ENCODE results near the gene CADM3. TPM values are rescaled to one million over a fixed set of nuclear protein-coding genes. Genes with fewer than 3 reads are reported as not detected.
A peak's percentile ranks its signal among the peaks of the same experiment; 100 is the strongest.

CADM3 gene
- total and polyA plus RNA-seq, 9 of the 15 experiments (the other 6 are each of a cell fraction or from before 2014, with no cell fraction given): 0.04 TPM; not detected in 8

GRCh38 chr1:159214149-159214760 is 42.8 kb downstream of the CADM3 start (continued):
- TF ChIP-seq, protein P1, sequence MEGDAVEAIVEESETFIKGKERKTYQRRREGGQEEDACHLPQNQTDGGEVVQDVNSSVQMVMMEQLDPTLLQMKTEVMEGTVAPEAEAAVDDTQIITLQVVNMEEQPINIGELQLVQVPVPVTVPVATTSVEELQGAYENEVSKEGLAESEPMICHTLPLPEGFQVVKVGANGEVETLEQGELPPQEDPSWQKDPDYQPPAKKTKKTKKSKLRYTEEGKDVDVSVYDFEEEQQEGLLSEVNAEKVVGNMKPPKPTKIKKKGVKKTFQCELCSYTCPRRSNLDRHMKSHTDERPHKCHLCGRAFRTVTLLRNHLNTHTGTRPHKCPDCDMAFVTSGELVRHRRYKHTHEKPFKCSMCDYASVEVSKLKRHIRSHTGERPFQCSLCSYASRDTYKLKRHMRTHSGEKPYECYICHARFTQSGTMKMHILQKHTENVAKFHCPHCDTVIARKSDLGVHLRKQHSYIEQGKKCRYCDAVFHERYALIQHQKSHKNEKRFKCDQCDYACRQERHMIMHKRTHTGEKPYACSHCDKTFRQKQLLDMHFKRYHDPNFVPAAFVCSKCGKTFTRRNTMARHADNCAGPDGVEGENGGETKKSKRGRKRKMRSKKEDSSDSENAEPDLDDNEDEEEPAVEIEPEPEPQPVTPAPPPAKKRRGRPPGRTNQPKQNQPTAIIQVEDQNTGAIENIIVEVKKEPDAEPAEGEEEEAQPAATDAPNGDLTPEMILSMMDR (IDR thresholded peaks at IDR 0.05 in 2 of 3, conservative IDR thresholded peaks at IDR 0.05 in 1 of 3; ENCODE audit: insufficient read depth in 2 of 3, low read depth in 1 of 3, low read length in 3 of 3): peak; percentile 82 to 87 (median 85)
- TF ChIP-seq NUFIP1 (IDR thresholded peaks at IDR 0.05; ENCODE audit: partially characterized antibody) (no peak), KLF16 (IDR thresholded peaks at IDR 0.05) (0 out of 2 replicates have a peak, but pooled peaks have one; percentile 24)

DNA sequence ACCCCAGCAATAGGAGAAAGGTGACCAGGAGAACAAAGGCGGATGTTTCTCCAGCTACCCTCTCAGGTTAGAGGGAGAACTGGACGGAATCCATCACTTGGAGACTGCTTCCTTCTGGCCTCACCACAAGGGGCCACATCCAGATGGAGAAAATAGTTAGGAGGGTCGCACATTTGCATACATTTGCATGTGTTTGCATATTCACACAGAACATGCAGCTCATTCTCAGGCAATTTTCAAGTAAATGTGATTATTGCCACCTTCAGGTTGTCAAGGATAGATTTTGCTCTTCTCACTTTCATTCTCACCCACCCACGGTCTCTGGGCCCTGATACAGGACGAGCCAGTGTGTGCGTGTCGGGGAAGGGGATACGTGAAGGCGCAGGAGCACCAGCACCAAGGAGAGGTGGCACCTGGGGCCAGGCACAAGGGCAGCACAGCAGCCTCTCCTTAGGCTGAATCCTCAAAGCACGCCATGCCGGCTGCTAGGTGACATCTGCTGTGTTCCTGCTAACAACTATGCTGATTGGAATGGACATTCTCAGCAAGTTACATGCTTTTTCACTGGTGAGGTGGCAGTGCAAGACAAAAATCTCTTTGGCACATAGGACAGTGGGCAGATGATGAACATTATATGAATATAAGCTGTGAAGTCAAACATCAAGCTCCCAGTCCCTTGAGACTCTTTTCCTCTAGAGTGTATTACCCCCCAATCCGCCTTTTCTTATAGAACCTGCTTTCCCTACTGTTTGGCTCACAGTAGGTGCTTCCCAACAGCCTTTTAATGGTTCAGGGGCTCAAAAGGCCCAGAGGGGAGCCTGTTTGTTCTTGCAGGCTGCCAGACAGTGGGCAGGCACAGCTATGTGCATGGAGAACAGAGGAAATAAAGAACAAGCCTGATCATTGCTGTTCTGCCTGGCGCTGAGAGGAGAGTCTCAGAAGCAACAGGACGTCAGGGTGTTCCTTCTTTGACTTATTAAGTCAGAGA is 47.5 kb downstream of the CADM3 start:
- in situ Hi-C loops (cut with MboI) (loop anchor here (10.0 kb wide), 1 partner anchor 84 kb away; no protein-coding TSS in a partner anchor), intact Hi-C loops (cut with micrococcal nuclease) (loop anchor here (10.0 kb wide), 1 partner anchor 576 kb away; no protein-coding TSS in a partner anchor)
- H3K79me2 ChIP-seq (ENCODE audit: control insufficient read depth, insufficient read depth, low read length): no peaks in the 10 kb centered on the region
- H4K20me1 ChIP-seq (replicated peaks; ENCODE audit: control insufficient read depth, insufficient read depth, low read length): no peaks in the 10 kb centered on the region
- H3K27ac ChIP-seq (ENCODE audit: extremely low read depth, low read depth, low read length): no peak overlapping the region
- H3K36me3 ChIP-seq (ENCODE audit: control insufficient read depth, insufficient read depth, low read length): no peaks in the 10 kb centered on the region
- DNase-seq (ENCODE audit: extremely low read depth in 1 of 4, low spot score in 3 of 4) (no peak), ATAC-seq (no peak), FAIRE-seq (no peak)
- POLR2A ChIA-PET: no interaction called here
- WGBS (ENCODE audit: insufficient coverage, low coverage, missing lambda C conversion rate): 14% methylated on average over 14 of the region's 14 CpGs
- H3K9ac ChIP-seq (ENCODE audit: insufficient read depth in 1 of 2, low read depth in 2 of 2, low read length in 2 of 2): no peak overlapping the region; a peak in 1 of 4 replicates
- BruUV-seq (replicated peaks): no TSS peak
- no peaks in the 10 kb centered on the region for H3K9me3 ChIP-seq (replicated peaks; ENCODE audit: control insufficient read depth, insufficient read depth, low read depth, low read length)
- no peak overlapping the region for H3K4me3 ChIP-seq
- peaks cover 4 to 12% of the 10 kb centered on the region in 2 experiments; a peak in 2 of 5 replicates for H3K27me3 ChIP-seq (ENCODE audit: control insufficient read depth in 2 of 2, insufficient read depth in 2 of 2, low read length in 2 of 2)
- H3K9me1 ChIP-seq (ENCODE audit: control insufficient read depth, insufficient read depth, low read length): no peaks in the 10 kb centered on the region
- no peak overlapping the region for H3K4me2 ChIP-seq (ENCODE audit: insufficient read depth, low read length)
- CTCF ChIA-PET (ENCODE audit: low intra/inter-chr PET ratio): no interaction called here
- H3K4me1 ChIP-seq (replicated peaks in 1 of 2; ENCODE audit: control insufficient read depth in 2 of 2, insufficient read depth in 2 of 2, low read length in 2 of 2): no peaks in the 10 kb centered on the region
- no peak overlapping the region for H2AFZ ChIP-seq (ENCODE audit: low read depth, low read length)
- TF ChIP-seq, protein P2, sequence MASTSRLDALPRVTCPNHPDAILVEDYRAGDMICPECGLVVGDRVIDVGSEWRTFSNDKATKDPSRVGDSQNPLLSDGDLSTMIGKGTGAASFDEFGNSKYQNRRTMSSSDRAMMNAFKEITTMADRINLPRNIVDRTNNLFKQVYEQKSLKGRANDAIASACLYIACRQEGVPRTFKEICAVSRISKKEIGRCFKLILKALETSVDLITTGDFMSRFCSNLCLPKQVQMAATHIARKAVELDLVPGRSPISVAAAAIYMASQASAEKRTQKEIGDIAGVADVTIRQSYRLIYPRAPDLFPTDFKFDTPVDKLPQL (IDR thresholded peaks at IDR 0.05; ENCODE audit: extremely low read depth, insufficient read length): no peak
- TF ChIP-seq, protein P3, sequence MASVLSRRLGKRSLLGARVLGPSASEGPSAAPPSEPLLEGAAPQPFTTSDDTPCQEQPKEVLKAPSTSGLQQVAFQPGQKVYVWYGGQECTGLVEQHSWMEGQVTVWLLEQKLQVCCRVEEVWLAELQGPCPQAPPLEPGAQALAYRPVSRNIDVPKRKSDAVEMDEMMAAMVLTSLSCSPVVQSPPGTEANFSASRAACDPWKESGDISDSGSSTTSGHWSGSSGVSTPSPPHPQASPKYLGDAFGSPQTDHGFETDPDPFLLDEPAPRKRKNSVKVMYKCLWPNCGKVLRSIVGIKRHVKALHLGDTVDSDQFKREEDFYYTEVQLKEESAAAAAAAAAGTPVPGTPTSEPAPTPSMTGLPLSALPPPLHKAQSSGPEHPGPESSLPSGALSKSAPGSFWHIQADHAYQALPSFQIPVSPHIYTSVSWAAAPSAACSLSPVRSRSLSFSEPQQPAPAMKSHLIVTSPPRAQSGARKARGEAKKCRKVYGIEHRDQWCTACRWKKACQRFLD (CRISPR knock-in tag; IDR thresholded peaks at IDR 0.05): no peak
- no peak for TF ChIP-seq POLR2A (conservative IDR thresholded peaks at IDR 0.05)
- no peak for TF ChIP-seq PCBP1 (IDR thresholded peaks at IDR 0.05; ENCODE audit: low read depth, low read length, poor library complexity, severe bottlenecking)
- no peak for TF ChIP-seq YBX1 (IDR thresholded peaks at IDR 0.05)
- no peak for TF ChIP-seq GABPB1 (CRISPR knock-in tag; IDR thresholded peaks at IDR 0.05)
- no peak for TF ChIP-seq ZFP1 (CRISPR knock-in tag; IDR thresholded peaks at IDR 0.05)
- no peak for TF ChIP-seq PCBP2 (IDR thresholded peaks at IDR 0.05; ENCODE audit: low read depth, low read length, poor library complexity, severe bottlenecking)
- no peak for TF ChIP-seq PHTF2 (CRISPR knock-in tag; IDR thresholded peaks at IDR 0.05)
- TF ChIP-seq ZNF143 (CRISPR knock-in tag; IDR thresholded peaks at IDR 0.05): no peak
- TF ChIP-seq CHD2 (IDR thresholded peaks at IDR 0.05; ENCODE audit: low read depth, low read length): no peak
- no peak for TF ChIP-seq SMC3 (conservative IDR thresholded peaks at IDR 0.05; ENCODE audit: insufficient read depth, low read depth, low read length)
- no peak for TF ChIP-seq HIVEP1 (CRISPR knock-in tag; IDR thresholded peaks at IDR 0.05)
